Activated CD8-positive, alpha-beta memory T cell treated with anti-CD3 and anti-CD28 coated beads for 36 hours (primary cell): ENCODE results near the gene NIM1K. TPM values are rescaled to one million over a fixed set of nuclear protein-coding genes. Genes with fewer than 3 reads are reported as not detected.
"Not testable (repeated sequence)": the region's sequence is repeated elsewhere in the genome, so short reads cannot be mapped to it uniquely, and the experiment has no call there.

Experiments
- CTCF ChIA-PET: fragments of 350-600 bp; sonication (Branson Sonifier 250); formaldehyde crosslinking; loops from one replicate; lab custom pipeline; 2021; ENCODE audit warnings: antibody characterized with exemption; lab: Charles Lee
- POLR2A ChIA-PET: fragments of 350-600 bp; sonication (Branson Sonifier 250); formaldehyde crosslinking; loops from one replicate; lab custom pipeline; 2021; ENCODE audit warnings: antibody characterized with exemption; lab: Charles Lee
- total RNA-seq, 2 experiments: library from RNA; stranded (reverse); gene quantifications; one replicate each; pipeline ENCODE4 v1.2.3, GENCODE V29; 2021

The NIM1K gene
- total RNA-seq, 2 experiments from 2014 or later: 0.86 to 1.4 TPM

DNA sequence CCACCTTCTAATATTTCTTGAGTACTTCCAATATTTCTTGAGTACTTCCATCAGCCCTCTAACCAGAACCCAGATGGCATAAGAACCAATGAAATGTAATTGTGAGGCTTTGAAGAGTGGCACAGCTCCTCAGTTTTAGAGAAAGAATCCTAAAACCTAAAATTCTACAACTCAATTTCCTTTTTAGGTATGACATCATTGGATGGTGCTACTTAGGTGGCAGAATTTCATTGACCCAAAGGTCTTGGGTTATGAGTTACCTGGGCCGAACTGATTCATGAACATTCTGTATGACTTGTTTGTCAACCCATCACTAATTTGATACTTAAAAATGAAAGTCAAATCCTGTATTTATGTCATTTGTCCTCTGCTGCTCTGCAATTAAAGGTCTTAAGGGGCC lies 108.1 kb downstream of the NIM1K start:
- CTCF ChIA-PET: no interaction called here
- POLR2A ChIA-PET: interaction anchor here (0.5 to 0.7 kb wide), 4 partner anchors 15 to 156 kb away, joined by 3 to 7 read pairs (median 4); no protein-coding TSS in a partner anchor

DNA sequence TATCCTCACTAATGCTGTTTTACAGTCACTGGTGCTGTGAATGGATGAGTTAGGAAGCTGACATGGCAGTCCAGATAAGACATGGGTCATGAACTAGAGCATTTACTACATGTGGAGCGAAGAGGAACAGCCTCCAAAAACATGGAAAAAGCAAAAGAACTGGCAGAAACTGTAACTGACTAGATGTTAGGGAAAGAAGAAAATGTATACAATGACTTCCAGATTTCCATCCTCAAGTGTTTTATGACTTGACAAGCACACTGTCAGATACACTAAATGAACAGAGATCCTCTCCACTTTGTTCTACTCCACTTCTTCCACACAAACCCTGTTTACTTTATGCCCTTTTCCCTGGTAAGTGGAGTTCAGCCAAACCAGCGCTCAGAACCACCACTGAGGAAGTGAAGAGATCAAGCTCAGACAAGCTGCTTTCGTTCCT lies 109.6 kb downstream of the NIM1K start:
- ChIA-PET CTCF (no interaction called here), POLR2A (interaction anchor here (0.6 kb wide), 1 partner anchor 121 kb away, joined by 3 read pairs; no protein-coding TSS in a partner anchor)

DNA sequence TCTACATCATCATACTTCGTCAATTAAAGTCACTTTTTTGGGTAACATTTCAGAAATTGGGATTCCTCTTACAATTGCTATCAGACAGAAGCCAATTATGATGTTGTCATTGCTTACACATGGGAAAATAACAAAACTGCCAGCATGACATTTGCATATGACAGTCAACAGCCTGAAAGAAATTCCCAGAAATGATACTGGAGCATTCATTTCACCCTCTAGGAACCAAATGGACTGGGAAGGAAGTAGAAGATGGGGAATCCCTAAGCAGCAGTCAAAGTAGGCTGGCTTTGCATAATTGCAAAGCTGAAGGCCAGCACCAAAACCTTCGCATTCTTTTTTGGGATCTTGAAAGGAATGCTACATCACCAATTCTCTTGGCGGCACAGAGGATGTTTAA lies 110.5 kb downstream of the NIM1K start:
- ChIA-PET POLR2A (no interaction called here), CTCF (interaction anchor here (0.5 kb wide), 1 partner anchor 284 kb away, joined by 3 read pairs; no protein-coding TSS in a partner anchor)

DNA sequence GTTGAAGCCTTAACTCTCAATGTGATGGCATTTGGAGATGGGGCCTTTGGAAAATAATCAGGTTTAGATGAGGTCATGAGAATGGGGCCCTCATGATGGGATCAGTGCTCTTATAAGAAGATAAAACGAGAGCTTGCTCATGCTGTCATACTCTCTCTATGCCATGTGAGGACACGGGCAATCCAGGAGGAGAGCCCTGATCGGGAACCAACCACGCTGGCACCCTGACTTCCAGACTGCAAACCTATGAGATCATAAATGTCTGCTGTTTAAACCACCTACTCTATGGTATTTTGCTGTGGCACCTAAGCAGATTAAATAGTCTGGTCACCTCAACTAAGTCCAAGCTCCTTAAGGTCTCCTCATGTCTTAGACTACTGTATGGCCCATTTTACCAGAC lies 111.2 kb downstream of the NIM1K start:
- ChIA-PET POLR2A (interaction anchor here (0.7 kb wide), 1 partner anchor 11 kb away, joined by 3 read pairs; no protein-coding TSS in a partner anchor), CTCF (interaction anchor here (0.6 to 1.3 kb wide), 4 partner anchors 8 to 181 kb away, joined by 3 to 6 read pairs (median 4); partner anchors contain the start of gene HMGCS1)

DNA sequence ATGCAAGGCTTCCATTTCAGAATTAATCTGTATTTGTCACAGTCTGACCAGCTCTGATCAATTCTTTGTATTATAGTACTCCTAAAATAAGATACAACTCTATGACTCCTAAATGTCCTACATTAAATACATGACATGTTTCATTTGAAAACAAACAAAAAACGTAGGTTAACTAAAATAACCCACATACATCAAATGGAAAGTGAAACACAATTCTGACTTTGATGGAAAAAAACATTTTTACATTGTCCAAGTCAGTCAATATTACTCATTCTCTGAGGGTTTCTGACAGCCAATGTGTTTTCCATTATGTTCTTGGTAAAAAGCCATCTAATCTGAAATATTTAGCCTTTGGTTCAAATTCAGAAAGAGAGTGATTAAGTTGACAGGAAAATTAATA lies 112.5 kb downstream of the NIM1K start:
- ChIA-PET POLR2A (no interaction called here), CTCF (interaction anchor here (1.2 to 1.3 kb wide), 2 partner anchors 9 to 86 kb away, joined by 3 to 6 read pairs; partner anchors contain the start of gene HMGCS1)

DNA sequence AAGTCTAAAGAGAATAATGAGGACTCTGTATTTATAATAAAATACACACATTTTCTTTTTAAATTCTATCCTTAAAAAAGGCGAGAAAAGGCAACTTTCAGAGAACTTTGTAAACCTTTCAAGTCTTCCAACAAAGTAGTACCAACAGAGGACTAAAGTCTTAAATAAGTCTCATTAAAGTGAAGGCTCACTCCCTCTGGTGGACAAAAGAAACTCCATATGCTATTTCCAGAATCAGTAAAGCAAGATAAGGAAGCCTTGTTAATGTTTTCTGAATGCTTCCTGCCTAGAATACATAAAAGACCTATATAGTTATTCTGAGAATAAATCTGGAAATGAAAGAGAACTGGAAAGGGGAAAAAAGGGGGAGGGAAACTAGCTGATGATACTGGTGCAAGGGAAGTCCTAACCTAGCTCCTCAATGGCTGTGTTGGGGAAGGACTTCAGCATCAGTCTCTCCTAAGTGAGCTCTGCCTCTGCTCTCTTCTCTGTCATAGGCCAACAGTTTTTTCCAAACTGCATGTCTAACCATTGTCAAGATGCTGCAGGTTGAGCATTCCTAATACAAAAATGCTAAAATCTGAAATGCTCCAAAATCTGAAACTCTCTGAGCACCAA lies 114.0 kb downstream of the NIM1K start:
- ChIA-PET CTCF (interaction anchor here (1.1 kb wide), 1 partner anchor 193 kb away, joined by 7 read pairs; no protein-coding TSS in a partner anchor), POLR2A (no interaction called here)

DNA sequence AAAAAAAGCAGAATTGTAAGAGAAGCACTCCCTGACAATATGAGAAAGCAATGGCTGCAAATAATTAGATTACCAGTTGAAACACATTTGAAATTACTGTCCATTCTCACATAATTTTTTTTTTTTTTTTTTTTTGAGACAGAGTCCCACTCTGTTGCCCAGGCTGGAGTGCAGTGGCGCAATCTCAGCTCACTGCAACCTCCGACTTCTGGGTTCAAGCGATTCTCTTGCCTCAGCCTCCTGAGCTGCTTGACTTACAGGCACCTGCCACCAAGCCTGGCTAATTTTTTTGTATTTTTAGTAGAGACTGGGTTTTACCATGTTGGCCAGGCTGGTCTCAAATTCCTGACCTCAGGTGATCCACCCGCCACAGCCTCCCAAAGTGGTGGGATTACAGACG lies 114.9 kb downstream of the NIM1K start:
- POLR2A ChIA-PET, CTCF ChIA-PET: not testable (repeated sequence)

DNA sequence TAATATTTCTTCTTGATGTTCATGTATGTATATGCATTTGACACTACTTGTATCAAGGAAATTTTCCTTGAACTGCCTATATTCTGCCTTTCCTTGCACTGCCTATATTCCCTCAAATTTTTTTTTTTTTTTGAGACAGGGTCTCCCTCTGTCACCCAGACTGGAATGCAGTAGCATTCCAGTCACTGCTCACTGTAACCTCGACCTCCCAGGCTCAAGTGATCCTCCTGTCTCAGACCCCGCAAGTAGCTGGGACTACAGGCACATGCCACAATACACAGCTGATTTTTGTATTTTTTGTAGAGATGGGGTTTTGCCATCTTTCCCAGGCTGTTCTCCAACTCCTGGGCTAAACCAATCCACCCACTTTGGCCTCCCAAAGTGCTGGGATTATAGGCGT lies 117.1 kb downstream of the NIM1K start:
- ChIA-PET POLR2A (no interaction called here), CTCF (no interaction called here)

DNA sequence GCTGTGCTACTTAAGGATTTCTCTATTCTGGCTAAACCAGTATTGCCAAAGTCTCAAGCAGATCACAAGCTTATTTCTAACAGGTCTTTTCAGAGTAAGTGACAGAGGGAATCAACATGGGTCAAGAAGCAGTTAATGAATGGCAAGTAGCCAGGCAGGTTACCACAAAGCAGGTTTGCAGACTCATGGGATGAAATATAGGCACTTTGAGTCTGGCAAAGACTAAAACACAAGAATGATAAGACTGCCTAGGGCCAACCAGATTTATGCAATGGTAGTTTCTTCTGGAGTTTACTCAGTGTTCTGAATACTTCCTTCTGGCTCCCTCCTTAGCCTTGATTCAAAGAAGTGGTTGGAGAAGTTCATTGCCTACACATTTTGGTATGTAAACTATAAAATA lies 117.6 kb downstream of the NIM1K start:
- POLR2A ChIA-PET: no interaction called here

DNA sequence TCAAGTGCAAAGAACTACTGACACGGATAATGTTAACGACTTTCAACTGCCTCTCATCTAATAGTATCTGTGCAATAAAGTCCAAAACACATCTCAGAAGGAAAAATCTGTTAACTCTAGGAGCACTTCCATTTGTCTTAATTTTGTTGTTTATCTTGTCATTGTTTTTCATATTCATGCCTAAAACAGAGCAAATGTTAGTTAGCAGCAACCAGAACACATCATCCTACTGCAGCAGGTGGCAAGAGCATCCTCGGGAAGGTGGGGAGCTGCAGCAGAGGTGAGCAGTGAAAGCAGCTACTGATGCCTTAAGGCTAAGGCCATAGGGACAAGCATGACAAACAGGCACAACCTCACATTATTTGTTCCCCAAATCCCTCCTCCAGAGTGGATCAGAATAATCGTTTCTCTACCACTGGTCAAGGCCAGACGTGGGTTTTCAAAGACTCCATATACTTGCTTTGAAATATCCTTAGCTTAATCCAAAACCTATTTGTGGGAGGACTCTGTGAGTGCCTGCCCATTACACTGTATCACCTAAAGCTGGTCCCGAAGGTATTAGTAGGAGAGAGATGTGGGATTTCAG lies 120.1 kb downstream of the NIM1K start:
- ChIA-PET POLR2A (interaction anchor here (0.7 to 2.9 kb wide), 4 partner anchors 120 to 243 kb away, joined by 3 to 36 read pairs (median 5); partner anchors contain the start of genes NIM1K, TMEM267 and ZNF131), CTCF (interaction anchor here (1.4 to 1.6 kb wide), 2 partner anchors 71 to 206 kb away, joined by 4 to 5 read pairs; no protein-coding TSS in a partner anchor)

More for the DNA sequence above, 117.6 kb downstream of the NIM1K start:
- CTCF ChIA-PET: no interaction called here

DNA sequence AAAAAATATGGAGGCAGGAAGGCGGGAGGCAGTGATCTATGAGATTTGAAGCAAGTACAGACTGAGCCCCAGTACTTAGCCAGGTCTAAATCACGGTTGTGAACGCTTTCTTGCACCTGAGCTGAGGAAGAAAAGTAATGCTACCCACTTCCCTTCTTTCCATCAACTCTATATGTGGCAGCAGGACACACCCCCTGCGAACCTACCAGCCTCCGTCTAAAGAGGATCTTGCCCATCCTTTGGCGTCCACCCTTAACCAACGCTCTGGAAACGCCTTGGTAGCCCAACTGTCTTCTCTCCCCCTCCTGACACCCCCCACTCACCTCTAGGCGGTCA lies 120.6 kb downstream of the NIM1K start:
- CTCF ChIA-PET: interaction anchor here (1.2 to 1.6 kb wide), 4 partner anchors 9 to 207 kb away, joined by 3 to 5 read pairs (median 4); no protein-coding TSS in a partner anchor
- POLR2A ChIA-PET: interaction anchor here (0.6 to 2.9 kb wide), 4 partner anchors 172 to 362 kb away, joined by 3 to 36 read pairs (median 5); partner anchors contain the start of genes TMEM267 and ZNF131

DNA sequence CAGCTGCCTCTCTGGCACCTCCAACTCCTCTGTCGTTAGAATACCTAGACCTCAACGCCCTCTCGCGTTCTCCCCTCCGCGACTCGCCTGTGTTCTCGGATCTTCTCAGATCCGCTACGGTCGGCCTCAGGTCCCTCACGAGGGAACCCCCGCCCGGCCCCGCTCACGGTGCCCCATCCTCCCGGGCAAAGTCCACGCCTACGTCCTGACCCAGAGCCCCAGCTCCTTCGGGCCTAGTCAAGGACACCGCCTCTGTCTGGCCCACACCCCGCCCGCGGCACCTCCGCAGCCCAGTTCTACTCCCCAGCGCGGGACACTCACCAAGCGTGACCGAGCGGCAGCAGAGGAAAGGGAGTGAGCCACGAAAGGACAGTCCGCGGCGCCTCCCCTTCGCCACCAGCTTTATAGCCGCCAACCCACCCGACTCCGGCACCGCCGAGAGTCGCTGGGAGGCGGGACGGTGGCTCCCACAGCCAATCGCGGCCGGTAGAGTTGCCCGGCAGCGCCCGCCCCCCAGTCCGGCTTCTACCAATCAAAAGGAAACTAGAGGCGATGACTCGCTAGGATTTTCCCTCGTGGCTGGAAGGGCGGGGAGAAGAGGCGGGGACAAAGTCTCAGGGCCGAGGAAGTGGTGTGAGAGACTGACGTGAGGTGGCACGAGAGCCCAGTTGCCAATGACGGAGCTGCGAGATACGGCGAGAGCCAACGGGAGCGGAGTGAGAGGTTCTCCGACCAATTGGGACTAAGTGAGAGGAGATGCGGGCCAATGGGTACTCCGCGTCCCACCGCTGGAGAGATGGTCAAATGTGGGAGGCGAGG lies 121.2 kb downstream of the NIM1K start, which contains the start of gene HMGCS1:
Gene HMGCS1, minus strand, starts transcription at position 378 of the 819 bp plus-strand sequence. CDS start 14,447 bp downstream, outside the sequence.
- POLR2A ChIA-PET: interaction anchor here (0.5 to 2.9 kb wide), 9 partner anchors 10 to 363 kb away, joined by 3 to 36 read pairs (median 5); partner anchors contain the start of genes NIM1K, TMEM267 and ZNF131
- CTCF ChIA-PET: interaction anchor here (1.0 to 1.6 kb wide), 6 partner anchors 9 to 207 kb away, joined by 3 to 8 read pairs (median 4); partner anchors contain the start of gene TMEM267

DNA sequence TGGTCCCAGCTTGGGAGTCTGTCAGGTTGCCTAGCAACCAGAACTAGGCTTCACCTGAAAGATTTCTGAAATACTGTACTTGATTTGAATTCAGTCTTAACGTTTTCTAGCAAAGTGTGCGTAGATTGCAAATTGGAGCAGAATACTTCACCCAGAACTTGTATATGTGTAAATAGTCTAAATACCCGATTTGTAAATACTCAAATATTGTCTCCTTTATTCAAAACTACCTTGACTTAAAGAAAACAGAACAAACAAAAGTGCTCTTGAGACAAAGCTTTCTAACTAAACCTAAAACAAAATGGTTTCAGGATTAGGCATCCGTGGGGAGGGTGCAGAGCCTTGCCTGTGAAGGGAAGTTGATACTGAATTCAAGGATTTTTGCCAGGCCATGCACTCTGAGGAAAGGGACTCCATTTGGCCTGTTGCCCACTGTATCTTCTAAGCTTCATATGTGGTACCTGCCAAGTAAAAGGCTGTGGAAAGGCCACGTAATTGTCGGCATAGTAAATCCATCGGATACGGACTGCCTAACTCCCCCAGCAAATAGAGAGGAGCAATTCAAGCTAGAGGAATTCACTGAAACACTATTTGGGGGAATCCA lies 121.9 kb downstream of the NIM1K start:
- ChIA-PET CTCF (interaction anchor here (1.0 to 1.5 kb wide), 5 partner anchors 10 to 208 kb away, joined by 3 to 8 read pairs (median 4); partner anchors contain the start of gene TMEM267), POLR2A (interaction anchor here (0.5 to 2.9 kb wide), 7 partner anchors 11 to 241 kb away, joined by 3 to 36 read pairs (median 5); partner anchors contain the start of genes NIM1K, TMEM267 and ZNF131)

DNA sequence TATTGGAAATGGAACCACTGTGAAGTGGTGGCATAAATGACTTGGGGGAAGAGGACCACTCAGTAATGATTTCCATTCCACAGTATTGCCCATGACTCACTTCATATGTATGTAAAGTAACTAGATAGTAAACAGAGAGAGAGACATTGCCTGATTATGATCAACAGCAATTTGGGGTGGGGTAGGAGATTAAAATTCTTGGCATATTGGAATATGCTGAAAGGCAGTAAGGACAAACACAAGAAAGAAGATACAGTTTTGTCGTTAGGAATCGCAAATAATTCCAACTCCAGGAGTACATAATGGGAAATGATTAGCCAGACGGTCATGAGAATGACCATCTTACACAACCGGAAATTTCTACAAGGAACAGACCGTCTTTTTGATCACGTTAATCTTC lies 122.7 kb downstream of the NIM1K start:
- ChIA-PET CTCF (interaction anchor here (0.8 to 1.0 kb wide), 2 partner anchors 75 to 169 kb away, joined by 3 read pairs; partner anchors contain the start of gene TMEM267), POLR2A (interaction anchor here (1.7 to 2.9 kb wide), 2 partner anchors 170 to 194 kb away, joined by 6 to 36 read pairs; partner anchors contain the start of genes TMEM267 and ZNF131)

DNA sequence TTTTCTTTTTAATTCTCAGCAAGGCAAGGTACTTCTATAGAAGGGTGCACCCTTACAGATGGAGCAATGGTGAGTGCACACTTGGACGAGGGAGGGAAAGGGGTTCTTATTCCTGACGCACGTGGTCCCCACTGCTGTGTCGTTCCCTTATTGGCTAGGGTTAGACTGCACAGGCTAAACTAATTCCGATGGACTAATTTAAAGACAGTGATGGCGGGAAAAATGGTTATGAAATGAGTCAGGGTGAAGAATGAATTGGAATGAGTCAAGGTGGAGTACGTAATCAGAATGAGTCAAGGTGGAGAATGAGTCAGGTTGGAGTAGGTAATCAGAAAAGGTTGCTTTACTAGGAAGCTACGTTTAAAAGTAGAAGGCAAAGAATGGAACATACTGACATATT lies 123.2 kb downstream of the NIM1K start:
- ChIA-PET CTCF (interaction anchor here (0.6 to 1.0 kb wide), 4 partner anchors 168 to 237 kb away, joined by 3 to 4 read pairs (median 3); partner anchors contain the start of genes TMEM267 and ZNF131), POLR2A (interaction anchor here (0.7 to 1.1 kb wide), 4 partner anchors 15 to 322 kb away, joined by 3 to 5 read pairs (median 4); partner anchors contain the start of gene TMEM267)

DNA sequence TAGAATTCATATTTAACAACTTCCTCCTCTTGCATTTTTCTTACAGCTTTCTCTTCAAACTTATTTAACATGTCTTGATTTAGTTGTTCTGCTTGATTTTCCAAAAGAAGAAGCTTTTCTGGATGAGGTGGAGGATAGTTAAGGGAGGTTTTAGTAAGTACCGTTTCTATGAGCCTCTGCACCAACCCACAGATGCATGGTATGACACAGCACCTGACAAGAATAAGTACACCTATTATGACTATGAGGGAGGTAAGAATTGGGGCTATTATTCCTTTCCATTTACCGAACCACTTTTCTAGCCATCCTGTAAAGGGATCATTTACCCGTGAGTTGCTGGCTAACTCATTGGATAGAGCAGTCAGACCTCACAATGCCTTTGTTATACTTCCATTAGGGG lies 123.7 kb downstream of the NIM1K start:
- POLR2A ChIA-PET: interaction anchor here (0.7 to 1.1 kb wide), 4 partner anchors 16 to 322 kb away, joined by 3 to 5 read pairs (median 4); partner anchors contain the start of gene TMEM267
- CTCF ChIA-PET: interaction anchor here (0.6 to 1.0 kb wide), 5 partner anchors 74 to 237 kb away, joined by 3 to 4 read pairs (median 3); partner anchors contain the start of genes TMEM267 and ZNF131

DNA sequence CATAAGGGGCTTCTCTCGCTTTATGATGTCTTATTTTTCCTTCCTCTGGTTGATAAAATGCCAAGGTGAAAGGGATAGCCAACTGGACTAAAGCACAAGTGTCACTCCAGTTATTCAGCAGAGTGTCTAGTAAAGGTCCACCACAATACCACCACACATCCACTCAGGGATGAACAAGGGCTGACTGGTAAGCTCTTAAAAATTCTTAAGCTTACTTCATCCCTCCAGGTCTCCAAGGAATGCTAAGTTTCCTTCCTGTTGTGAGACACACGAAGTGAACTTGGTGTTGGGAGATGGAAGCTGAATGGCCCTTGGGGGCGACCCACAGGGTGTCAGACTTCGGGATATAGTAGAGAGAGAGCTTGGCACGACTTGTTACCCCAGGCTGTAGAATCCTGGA lies 124.4 kb downstream of the NIM1K start:
- POLR2A ChIA-PET: no interaction called here
- CTCF ChIA-PET: interaction anchor here (0.9 to 1.0 kb wide), 2 partner anchors 73 to 210 kb away, joined by 4 read pairs; no protein-coding TSS in a partner anchor
